ENCODE measurements around the gene MRPL55.
"Not testable (repeated sequence)": the region's sequence is repeated elsewhere in the genome, so short reads cannot be mapped to it uniquely, and the experiment has no call there.

The MRPL55 gene

GRCh38 chr1:228120351-228120750 lies 11.3 kb upstream of the MRPL55 start:
- no peak for DNase-seq

GRCh38 chr1:228118040-228118439 lies 8.9 kb upstream of the MRPL55 start:
- no peak for DNase-seq

GRCh38 chr1:228117335-228117734 lies 8.2 kb upstream of the MRPL55 start:
- no peak for DNase-seq

GRCh38 chr1:228114827-228115226 lies 5.7 kb upstream of the MRPL55 start:
- DNase-seq: no peak

GRCh38 chr1:228112617-228113016 lies 3.5 kb upstream of the MRPL55 start:
- no peak for DNase-seq

GRCh38 chr1:228112167-228112566 lies 3.1 kb upstream of the MRPL55 start:
- no peak for DNase-seq

GRCh38 chr1:228111315-228111714 lies 2.2 kb upstream of the MRPL55 start:
- not testable (repeated sequence) for DNase-seq

GRCh38 chr1:228110556-228110955 lies 1.5 kb upstream of the MRPL55 start:
- no peak for DNase-seq

GRCh38 chr1:228109962-228110488 lies 926 bp upstream of the MRPL55 start:
- DNase-seq: no peak

- no peak for DNase-seq
These were observed 392 bp downstream of the MRPL55 start for GRCh38 chr1:228108742-228109072.

- no peak for DNase-seq
These were observed 926 bp downstream of the MRPL55 start for GRCh38 chr1:228108055-228108690.

GRCh38 chr1:228107636-228108035 lies 1.5 kb downstream of the MRPL55 start:
- DNase-seq: no peak

GRCh38 chr1:228106800-228107054 lies 2.4 kb downstream of the MRPL55 start:
- DNase-seq: no peak

- DNase-seq: no peak
These were observed 2.9 kb downstream of the MRPL55 start for GRCh38 chr1:228105996-228106799.

- DNase-seq: no peak
These were observed 3.7 kb downstream of the MRPL55 start for GRCh38 chr1:228105270-228105995.

GRCh38 chr1:228104526-228105269 lies 4.4 kb downstream of the MRPL55 start:
- DNase-seq: no peak

GRCh38 chr1:228102791-228103620 lies 6.1 kb downstream of the MRPL55 start, which contains the start of gene C1orf35:
TSS of gene C1orf35 (minus strand) at chr1:228103325. CDS start at chr1:228103227, 98 bp downstream.
- peak; percentile 69 for DNase-seq

- no peak for DNase-seq
These were observed 6.9 kb downstream of the MRPL55 start for GRCh38 chr1:228101994-228102790.

GRCh38 chr1:228101614-228101993 lies 7.5 kb downstream of the MRPL55 start:
- DNase-seq: no peak

- no peak for DNase-seq
These were observed 8.1 kb downstream of the MRPL55 start for GRCh38 chr1:228100822-228101613.

GRCh38 chr1:228099331-228099732 lies 9.8 kb downstream of the MRPL55 start:
- DNase-seq: no peak
